C4-2B (cell line): ENCODE results near the gene FLNC.

Experiments used
- ZFX ChIP-seq: fragments of 450-650 bp; IDR thresholded peaks from 2 replicates; pipeline ENCODE4 v1.6.1; 2017
- TF ChIP-seq, protein P1 (sequence below): fragments of 450-650 bp; conservative IDR thresholded peaks from 2 replicates; pipeline ENCODE4 v1.5.1; 2017; ENCODE audit warnings: mild to moderate bottlenecking

DNA sequence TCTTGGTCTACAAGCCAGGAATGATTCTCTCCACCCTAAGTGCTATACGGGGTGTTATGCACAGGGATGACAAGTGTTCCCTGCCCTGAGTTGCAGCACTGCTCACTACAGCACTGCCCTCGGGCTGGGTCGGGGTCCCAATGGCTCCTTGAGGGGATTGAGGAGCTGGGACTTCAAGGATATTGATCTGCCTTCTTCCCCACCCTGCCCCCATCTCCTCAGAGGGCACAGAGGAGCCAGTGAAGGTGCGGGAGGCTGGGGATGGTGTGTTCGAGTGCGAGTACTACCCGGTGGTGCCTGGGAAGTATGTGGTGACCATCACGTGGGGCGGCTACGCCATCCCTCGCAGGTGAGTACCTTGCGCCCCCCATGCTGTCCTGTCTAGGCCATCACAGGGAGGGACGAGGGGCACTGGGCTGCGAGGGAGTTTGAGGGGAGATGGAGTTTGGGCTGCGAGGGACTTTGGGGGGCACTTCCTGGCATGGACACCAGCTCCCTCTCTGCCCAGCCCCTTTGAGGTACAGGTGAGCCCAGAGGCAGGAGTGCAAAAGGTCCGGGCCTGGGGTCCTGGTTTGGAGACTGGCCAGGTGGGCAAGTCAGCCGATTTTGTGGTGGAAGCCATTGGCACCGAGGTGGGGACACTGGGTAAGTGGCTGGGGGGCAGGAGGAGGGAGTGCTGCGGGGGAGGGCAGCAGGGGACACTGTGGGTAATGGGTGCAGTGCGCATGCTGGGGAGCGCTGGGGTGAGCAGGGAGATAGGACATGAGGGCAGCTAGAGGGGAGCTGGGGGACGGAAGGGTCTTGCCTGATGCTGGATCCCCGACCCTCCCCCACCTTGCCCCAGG is 10.3 kb downstream of the FLNC start:
- TF ChIP-seq, protein P1, sequence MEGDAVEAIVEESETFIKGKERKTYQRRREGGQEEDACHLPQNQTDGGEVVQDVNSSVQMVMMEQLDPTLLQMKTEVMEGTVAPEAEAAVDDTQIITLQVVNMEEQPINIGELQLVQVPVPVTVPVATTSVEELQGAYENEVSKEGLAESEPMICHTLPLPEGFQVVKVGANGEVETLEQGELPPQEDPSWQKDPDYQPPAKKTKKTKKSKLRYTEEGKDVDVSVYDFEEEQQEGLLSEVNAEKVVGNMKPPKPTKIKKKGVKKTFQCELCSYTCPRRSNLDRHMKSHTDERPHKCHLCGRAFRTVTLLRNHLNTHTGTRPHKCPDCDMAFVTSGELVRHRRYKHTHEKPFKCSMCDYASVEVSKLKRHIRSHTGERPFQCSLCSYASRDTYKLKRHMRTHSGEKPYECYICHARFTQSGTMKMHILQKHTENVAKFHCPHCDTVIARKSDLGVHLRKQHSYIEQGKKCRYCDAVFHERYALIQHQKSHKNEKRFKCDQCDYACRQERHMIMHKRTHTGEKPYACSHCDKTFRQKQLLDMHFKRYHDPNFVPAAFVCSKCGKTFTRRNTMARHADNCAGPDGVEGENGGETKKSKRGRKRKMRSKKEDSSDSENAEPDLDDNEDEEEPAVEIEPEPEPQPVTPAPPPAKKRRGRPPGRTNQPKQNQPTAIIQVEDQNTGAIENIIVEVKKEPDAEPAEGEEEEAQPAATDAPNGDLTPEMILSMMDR = no peak
- TF ChIP-seq ZFX = no peak
